Measurements from ENCODE around the gene FAM228A. TPM values are rescaled to one million over a fixed set of nuclear protein-coding genes. Genes with fewer than 3 reads are reported as not detected.
A peak's percentile ranks its signal among the peaks of the same experiment; 100 is the strongest.

The FAM228A gene
- total RNA-seq, 1 donor from 2014 or later = not detected

- Histone ChIP-seq H3K36me3 (no peaks in the 10 kb centered on the region), H3K9me3 (ENCODE audit: low read depth) (no peaks in the 10 kb centered on the region), H3K27me3 (no peaks in the 10 kb centered on the region), H3K27ac (no peak overlapping the region), H3K4me3 (no peak overlapping the region), H3K79me2 (ENCODE audit: low read depth) (no peaks in the 10 kb centered on the region), H3K4me1 (no peaks in the 10 kb centered on the region), H3K9ac (no peak overlapping the region), H2AFZ (replicated peaks) (no peak overlapping the region), H4K20me1 (ENCODE audit: low read depth) (no peaks in the 10 kb centered on the region), H3F3A (ENCODE audit: low read depth) (peaks cover 5% of the 10 kb centered on the region), H3K4me2 (no peak overlapping the region)
- Mint-ChIP-seq H3K4me3 (no peak overlapping the region), H3K9me3 (peaks cover 3% of the 10 kb centered on the region), H3K27me3 (ENCODE audit: insufficient read depth, low read depth) (no peaks in the 10 kb centered on the region), H3K27ac (no peak overlapping the region), H3K4me1 (peaks cover 2% of the 10 kb centered on the region), H3K36me3 (peaks cover 2% of the 10 kb centered on the region)
- DNase-seq (ENCODE audit: low spot score) = no peak
- TF ChIP-seq EZH2phosphoT487 (IDR thresholded peaks at IDR 0.05) (no peak), EZH2 (IDR thresholded peaks at IDR 0.05) (no peak)
- TF ChIP-seq, protein P1, sequence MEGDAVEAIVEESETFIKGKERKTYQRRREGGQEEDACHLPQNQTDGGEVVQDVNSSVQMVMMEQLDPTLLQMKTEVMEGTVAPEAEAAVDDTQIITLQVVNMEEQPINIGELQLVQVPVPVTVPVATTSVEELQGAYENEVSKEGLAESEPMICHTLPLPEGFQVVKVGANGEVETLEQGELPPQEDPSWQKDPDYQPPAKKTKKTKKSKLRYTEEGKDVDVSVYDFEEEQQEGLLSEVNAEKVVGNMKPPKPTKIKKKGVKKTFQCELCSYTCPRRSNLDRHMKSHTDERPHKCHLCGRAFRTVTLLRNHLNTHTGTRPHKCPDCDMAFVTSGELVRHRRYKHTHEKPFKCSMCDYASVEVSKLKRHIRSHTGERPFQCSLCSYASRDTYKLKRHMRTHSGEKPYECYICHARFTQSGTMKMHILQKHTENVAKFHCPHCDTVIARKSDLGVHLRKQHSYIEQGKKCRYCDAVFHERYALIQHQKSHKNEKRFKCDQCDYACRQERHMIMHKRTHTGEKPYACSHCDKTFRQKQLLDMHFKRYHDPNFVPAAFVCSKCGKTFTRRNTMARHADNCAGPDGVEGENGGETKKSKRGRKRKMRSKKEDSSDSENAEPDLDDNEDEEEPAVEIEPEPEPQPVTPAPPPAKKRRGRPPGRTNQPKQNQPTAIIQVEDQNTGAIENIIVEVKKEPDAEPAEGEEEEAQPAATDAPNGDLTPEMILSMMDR (IDR thresholded peaks at IDR 0.05) = no peak
Measured at GRCh38 chr2:24176326-24176725, 1.5 kb downstream of the FAM228A start.

DNA sequence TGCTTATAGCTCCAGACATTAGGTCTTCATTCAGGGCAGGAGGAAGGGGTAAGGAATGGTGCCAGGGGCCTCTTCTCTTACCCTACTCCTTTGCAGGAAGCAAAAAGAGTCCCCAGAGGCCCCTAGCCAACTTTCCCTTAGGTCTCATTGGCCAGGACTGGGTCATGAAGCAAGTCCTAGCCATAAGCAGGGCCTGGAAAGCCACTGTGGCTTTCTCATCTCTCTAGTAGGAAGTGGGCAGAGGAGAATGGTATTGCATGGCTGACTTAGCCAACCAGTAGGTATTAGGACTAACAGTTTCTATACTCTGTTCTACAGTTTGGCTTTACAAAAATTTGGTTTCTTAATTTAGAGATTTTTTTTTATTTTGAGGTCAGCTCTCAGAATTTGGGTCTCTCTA, 4.8 kb downstream of the FAM228A start:
- H3K27me3 Mint-ChIP-seq (ENCODE audit: insufficient read depth, low read depth) = no peaks in the 10 kb centered on the region
- no peak for DNase-seq (ENCODE audit: low spot score)
- Histone ChIP-seq H3K27me3 (no peaks in the 10 kb centered on the region), H3K36me3 (no peaks in the 10 kb centered on the region), H3F3A (ENCODE audit: low read depth) (peaks cover 5% of the 10 kb centered on the region), H3K9me3 (ENCODE audit: low read depth) (no peaks in the 10 kb centered on the region), H3K27ac (no peak overlapping the region), H3K4me3 (no peak overlapping the region), H4K20me1 (ENCODE audit: low read depth) (no peaks in the 10 kb centered on the region), H2AFZ (replicated peaks) (no peak overlapping the region), H3K4me1 (peaks cover 10% of the 10 kb centered on the region), H3K4me2 (no peak overlapping the region), H3K9ac (no peak overlapping the region), H3K79me2 (ENCODE audit: low read depth) (no peaks in the 10 kb centered on the region)
- no peaks in the 10 kb centered on the region for H3K36me3 Mint-ChIP-seq
- no peak for TF ChIP-seq EZH2 (IDR thresholded peaks at IDR 0.05)
- TF ChIP-seq EZH2phosphoT487 (IDR thresholded peaks at IDR 0.05) = no peak
- peaks cover 17% of the 10 kb centered on the region for H3K4me1 Mint-ChIP-seq
- H3K9me3 Mint-ChIP-seq = no peaks in the 10 kb centered on the region
- H3K27ac Mint-ChIP-seq = no peak overlapping the region
- H3K4me3 Mint-ChIP-seq = no peak overlapping the region

GRCh38 chr2:24181849-24182248, 7.0 kb downstream of the FAM228A start:
- no peaks in the 10 kb centered on the region for H3K27me3 Mint-ChIP-seq (ENCODE audit: insufficient read depth, low read depth)
- H3K4me1 ChIP-seq = peaks cover 10% of the 10 kb centered on the region

DNA sequence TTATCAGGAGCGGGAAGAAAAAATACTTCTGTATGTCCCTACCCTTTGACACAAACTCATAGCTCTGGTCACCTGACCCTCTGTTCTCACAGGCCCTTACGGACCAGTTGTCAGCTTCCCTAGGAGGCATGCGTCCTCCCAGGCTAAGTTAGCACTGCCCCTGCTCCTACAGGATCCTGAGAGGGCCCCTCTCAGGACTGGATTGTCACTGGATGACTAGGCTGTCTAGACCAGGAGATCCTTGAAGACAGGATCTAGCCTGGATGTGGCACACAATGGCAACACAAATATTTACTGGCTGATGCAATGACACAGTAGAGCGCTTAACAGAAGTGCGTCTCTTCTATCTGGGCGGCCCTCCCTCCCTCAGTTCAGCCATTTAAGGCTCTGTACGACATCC, 7.7 kb downstream of the FAM228A start:
- TF ChIP-seq EZH2phosphoT487 (IDR thresholded peaks at IDR 0.05) (no peak), EZH2 (IDR thresholded peaks at IDR 0.05) (no peak)
- H3K27ac Mint-ChIP-seq = no peak overlapping the region

More at GRCh38 chr2:24181849-24182248, 7.0 kb downstream of the FAM228A start:
- Mint-ChIP-seq H3K9me3 (peaks cover 4% of the 10 kb centered on the region), H3K27ac (no peak overlapping the region), H3K4me1 (peaks cover 15% of the 10 kb centered on the region), H3K4me3 (no peak overlapping the region), H3K36me3 (no peaks in the 10 kb centered on the region)
- H3K4me2 ChIP-seq = no peak overlapping the region
- no peaks in the 10 kb centered on the region for H4K20me1 ChIP-seq (ENCODE audit: low read depth)
- DNase-seq (ENCODE audit: low spot score) = peak; percentile 23
- no peaks in the 10 kb centered on the region for H3F3A ChIP-seq (ENCODE audit: low read depth)
- no peaks in the 10 kb centered on the region for H3K79me2 ChIP-seq (ENCODE audit: low read depth)
- no peak overlapping the region for H3K27ac ChIP-seq
- no peaks in the 10 kb centered on the region for H3K27me3 ChIP-seq
- no peaks in the 10 kb centered on the region for H3K36me3 ChIP-seq
- no peak overlapping the region for H3K4me3 ChIP-seq
- TF ChIP-seq, protein P1 (IDR thresholded peaks at IDR 0.05) = no peak
- TF ChIP-seq EZH2 (IDR thresholded peaks at IDR 0.05) (no peak), EZH2phosphoT487 (IDR thresholded peaks at IDR 0.05) (no peak)
- no peak overlapping the region for H2AFZ ChIP-seq (replicated peaks)
- H3K9ac ChIP-seq = no peak overlapping the region
- no peaks in the 10 kb centered on the region for H3K9me3 ChIP-seq (ENCODE audit: low read depth)

More for the DNA sequence above, 7.7 kb downstream of the FAM228A start:
- Histone ChIP-seq H4K20me1 (ENCODE audit: low read depth) (no peaks in the 10 kb centered on the region), H3K27ac (no peak overlapping the region), H3K36me3 (no peaks in the 10 kb centered on the region), H3F3A (ENCODE audit: low read depth) (no peaks in the 10 kb centered on the region), H3K9me3 (ENCODE audit: low read depth) (no peaks in the 10 kb centered on the region), H3K4me1 (peaks cover 10% of the 10 kb centered on the region), H3K4me2 (no peak overlapping the region), H2AFZ (replicated peaks) (peak overlapping the region; percentile 15), H3K9ac (no peak overlapping the region), H3K4me3 (no peak overlapping the region), H3K27me3 (no peaks in the 10 kb centered on the region), H3K79me2 (ENCODE audit: low read depth) (no peaks in the 10 kb centered on the region)
- Mint-ChIP-seq H3K4me1 (peaks cover 15% of the 10 kb centered on the region), H3K9me3 (peaks cover 10% of the 10 kb centered on the region), H3K27me3 (ENCODE audit: insufficient read depth, low read depth) (peaks cover 3% of the 10 kb centered on the region), H3K36me3 (no peaks in the 10 kb centered on the region), H3K4me3 (no peak overlapping the region)
- no peak for DNase-seq (ENCODE audit: low spot score)
